MCF 10A (cell line): ENCODE data around the gene C2. TPM values are rescaled to one million over a fixed set of nuclear protein-coding genes. Genes with fewer than 3 reads are reported as not detected.

Experiments used
- BruUV-seq: library from RNA; stranded (reverse); fragments of 400-500 nt; replicated peaks from 2 replicates; lab custom pipeline; 2021; lab: Mats Ljungman, UMichigan
- CTCF ChIA-PET: fragments of 300-600 bp; sonication (Branson Sonifier 250); formaldehyde crosslinking; extraction: SDS; loops from one replicate; lab custom pipeline; 2021; ENCODE audit warnings: antibody characterized with exemption, inconsistent platforms; lab: Yijun Ruan, JAX
- POLR2A ChIA-PET: fragments of 300-600, 350-650 bp; sonication (Branson Sonifier 250); formaldehyde crosslinking; extraction: SDS; loops from one replicate; lab custom pipeline; 2020; ENCODE audit warnings: antibody characterized with exemption, inconsistent platforms; lab: Yijun Ruan, JAX
- DNase-seq: peaks from one replicate; pipeline ENCODE4 v3.0.0-alpha.2; 2018; ENCODE audit not compliant: unreplicated experiment
- H3K27ac Mint-ChIP-seq: one replicate; pipeline ENCODE4 v1.8.0; 2022; ENCODE audit warnings: mild to moderate bottlenecking, low read depth, mixed read lengths; ENCODE audit not compliant: unreplicated experiment
- H3K27me3 Mint-ChIP-seq: one replicate; pipeline ENCODE4 v1.8.0; 2022; ENCODE audit warnings: mixed read lengths; ENCODE audit not compliant: insufficient read depth, unreplicated experiment
- H3K36me3 Mint-ChIP-seq: one replicate; pipeline ENCODE4 v1.8.0; 2022; ENCODE audit warnings: mild to moderate bottlenecking, moderate library complexity, mixed read lengths; ENCODE audit not compliant: insufficient read depth, unreplicated experiment
- H3K4me1 Mint-ChIP-seq: one replicate; pipeline ENCODE4 v1.8.0; 2022; ENCODE audit warnings: mixed read lengths; ENCODE audit not compliant: insufficient read depth, unreplicated experiment
- H3K4me3 Mint-ChIP-seq: one replicate; pipeline ENCODE4 v1.8.0; 2022; ENCODE audit warnings: mild to moderate bottlenecking, moderate library complexity, mixed read lengths; ENCODE audit not compliant: unreplicated experiment
- H3K9me3 Mint-ChIP-seq: one replicate; pipeline ENCODE4 v1.8.0; 2022; ENCODE audit warnings: mixed read lengths; ENCODE audit not compliant: unreplicated experiment
- CTCF ChIP-seq: fragments of 200-600 bp; IDR thresholded peaks from one replicate; pipeline ENCODE4 v1.8.0; 2022; ENCODE audit warnings: antibody characterized with exemption, mild to moderate bottlenecking; ENCODE audit not compliant: unreplicated experiment
- intact Hi-C: fragments of 100-400 bp; cut with micrococcal nuclease; formaldehyde crosslinking; loops from 2 replicates; pipeline ENCODE4 v1.14.1; 2022
- total RNA-seq: library from RNA; stranded (reverse); gene quantifications from 2 replicates; pipeline ENCODE4 v1.2.3, GENCODE V29; 2022

The C2 gene
- total RNA-seq, 1 experiment from 2014 or later, result not detected

DNA sequence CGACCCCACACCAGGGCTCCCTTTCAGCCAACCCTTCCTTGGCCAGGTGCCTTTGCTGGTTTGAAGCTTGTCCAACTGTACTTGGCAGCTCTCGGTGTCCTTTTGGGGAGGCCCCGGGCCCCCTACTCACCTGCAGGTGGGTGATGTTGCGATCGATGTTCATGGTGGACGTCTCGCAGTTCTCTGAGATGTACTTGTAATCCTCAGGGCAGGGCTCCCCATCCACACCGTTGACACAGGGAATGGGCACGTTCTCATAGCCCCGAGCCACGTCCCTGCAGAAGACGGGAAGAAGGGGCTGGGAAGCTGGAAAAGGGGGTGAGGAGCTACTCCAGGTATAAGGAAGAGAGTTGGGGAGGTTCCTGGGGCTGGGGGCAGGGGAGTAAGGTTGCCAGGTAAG, 43.8 kb upstream of the C2 start:
- ChIA-PET CTCF (interaction anchor here (0.6 to 1.2 kb wide), 4 partner anchors 15 to 129 kb away, joined by 3 to 4 read pairs (median 3); no protein-coding TSS in a partner anchor), POLR2A (no interaction called here)
- BruUV-seq, result no TSS peak
- DNase-seq, result no peak
- intact Hi-C loops, result no loop called here
- Mint-ChIP-seq H3K4me1 (no peaks in the 10 kb centered on the region), H3K9me3 (no peaks in the 10 kb centered on the region), H3K4me3 (no peak overlapping the region), H3K27ac (no peak overlapping the region), H3K27me3 (no peaks in the 10 kb centered on the region), H3K36me3 (peaks cover 65% of the 10 kb centered on the region)
- no peak for TF ChIP-seq CTCF

GRCh38 chr6:31884528-31885035, 42.9 kb upstream of the C2 start:
- H3K27me3 Mint-ChIP-seq, result no peaks in the 10 kb centered on the region
- peaks cover 61% of the 10 kb centered on the region for H3K36me3 Mint-ChIP-seq
- DNase-seq, result no peak
- no peaks in the 10 kb centered on the region for H3K4me1 Mint-ChIP-seq
- no peaks in the 10 kb centered on the region for H3K9me3 Mint-ChIP-seq
- intact Hi-C loops, result loop anchor here (5.0 kb wide), 1 partner anchor 202 kb away; the partner anchor contains the start of gene LY6G5C
- POLR2A ChIA-PET, result interaction anchor here (0.7 kb wide), 1 partner anchor 16 kb away, joined by 3 read pairs; no protein-coding TSS in a partner anchor
- CTCF ChIA-PET, result interaction anchor here (0.7 to 1.2 kb wide), 3 partner anchors 20 to 292 kb away, joined by 3 to 4 read pairs (median 4); no protein-coding TSS in a partner anchor
- no peak overlapping the region for H3K27ac Mint-ChIP-seq
- no peak overlapping the region for H3K4me3 Mint-ChIP-seq
- no TSS peak for BruUV-seq
- no peak for TF ChIP-seq CTCF

GRCh38 chr6:31886541-31886991, 41.0 kb upstream of the C2 start:
- Mint-ChIP-seq H3K4me1 (no peaks in the 10 kb centered on the region), H3K4me3 (no peak overlapping the region), H3K27me3 (no peaks in the 10 kb centered on the region), H3K27ac (no peak overlapping the region), H3K36me3 (peaks cover 56% of the 10 kb centered on the region), H3K9me3 (no peaks in the 10 kb centered on the region)
- no peak for DNase-seq
- BruUV-seq, result no TSS peak
- no peak for TF ChIP-seq CTCF
- intact Hi-C loops, result loop anchor here (5.0 kb wide), 1 partner anchor 204 kb away; the partner anchor contains the start of gene LY6G5C
- POLR2A ChIA-PET, result no interaction called here
- CTCF ChIA-PET, result interaction anchor here (1.3 to 1.4 kb wide), 4 partner anchors 10 to 207 kb away, joined by 3 to 6 read pairs (median 4); partner anchors contain the start of gene EHMT2

GRCh38 chr6:31887173-31888007, 40.1 kb upstream of the C2 start:
- no peak overlapping the region for H3K27ac Mint-ChIP-seq
- H3K4me3 Mint-ChIP-seq, result no peak overlapping the region
- no peak for DNase-seq
- POLR2A ChIA-PET, result no interaction called here
- no peaks in the 10 kb centered on the region for H3K4me1 Mint-ChIP-seq
- TF ChIP-seq CTCF, result no peak
- peaks cover 56% of the 10 kb centered on the region for H3K36me3 Mint-ChIP-seq
- CTCF ChIA-PET, result interaction anchor here (0.6 to 1.7 kb wide), 10 partner anchors 9 to 207 kb away, joined by 3 to 6 read pairs (median 3); partner anchors contain the start of genes EHMT2 and LY6G5C
- H3K27me3 Mint-ChIP-seq, result no peaks in the 10 kb centered on the region
- intact Hi-C loops, result loop anchor here (5.0 kb wide), 1 partner anchor 205 kb away; the partner anchor contains the start of gene LY6G5C
- no peaks in the 10 kb centered on the region for H3K9me3 Mint-ChIP-seq
- BruUV-seq, result no TSS peak
